ENCODE data around the gene SMURF2.

DNA sequence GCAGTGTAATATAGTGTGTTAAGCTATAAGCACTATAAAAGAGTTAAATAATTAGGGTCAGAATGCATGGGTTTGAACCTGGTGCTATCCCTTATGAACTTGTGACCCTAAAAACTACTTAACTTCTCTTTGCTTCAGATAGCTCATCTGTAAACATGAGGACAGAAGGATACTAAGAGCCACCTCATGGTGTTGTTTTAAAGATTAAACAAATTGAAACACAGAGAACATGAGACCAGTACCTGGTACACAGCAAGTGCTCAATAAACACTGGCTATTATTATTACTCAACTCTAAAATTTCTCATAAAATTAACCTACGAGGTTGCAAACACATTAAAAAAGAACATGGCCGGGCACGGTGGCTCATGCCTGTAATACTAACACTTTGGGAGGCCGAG, 43.3 kb downstream of the SMURF2 start:
- TF ChIP-seq GATA3 (IDR thresholded peaks at IDR 0.05; ENCODE audit: low read depth, low read length) = no peak
- no peak for TF ChIP-seq GATA2 (IDR thresholded peaks at IDR 0.05; ENCODE audit: low read depth, low read length)
